ENCODE results near the gene EIF4E3.

EIF4E3 gene

DNA sequence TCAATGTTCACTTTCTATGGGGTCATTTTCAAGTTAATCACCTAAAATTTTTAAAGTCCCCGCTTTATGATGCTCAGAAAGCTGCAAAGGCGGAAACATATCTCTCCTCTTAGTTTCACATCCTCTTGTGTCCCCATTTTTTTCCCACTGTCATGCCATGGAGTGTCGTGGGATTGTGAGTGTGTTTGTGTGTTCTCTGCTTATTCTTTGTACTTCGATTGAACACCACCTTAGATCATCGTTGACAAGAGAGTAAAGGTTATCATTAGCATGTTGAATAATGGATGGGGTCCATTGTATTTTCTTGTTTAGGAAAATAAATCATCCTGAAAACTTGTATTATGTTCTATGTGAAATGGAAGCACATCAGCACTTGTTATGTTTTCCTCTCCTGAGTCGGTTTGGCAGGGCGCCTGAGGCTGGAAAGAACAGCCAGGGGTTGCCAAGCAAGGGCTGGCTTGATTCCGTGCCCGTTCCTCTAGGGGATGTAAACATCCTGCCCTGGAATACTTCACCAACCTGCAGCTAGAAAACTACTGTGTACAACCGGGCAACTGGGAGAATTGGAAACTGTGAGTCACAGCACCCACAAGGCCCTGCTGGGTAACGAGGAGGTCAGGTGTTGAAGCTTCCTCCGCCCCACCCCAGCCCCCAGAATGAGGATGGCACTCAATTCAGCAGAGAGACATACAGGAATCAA, 67.2 kb downstream of the EIF4E3 start:
- TF ChIP-seq, protein P1, sequence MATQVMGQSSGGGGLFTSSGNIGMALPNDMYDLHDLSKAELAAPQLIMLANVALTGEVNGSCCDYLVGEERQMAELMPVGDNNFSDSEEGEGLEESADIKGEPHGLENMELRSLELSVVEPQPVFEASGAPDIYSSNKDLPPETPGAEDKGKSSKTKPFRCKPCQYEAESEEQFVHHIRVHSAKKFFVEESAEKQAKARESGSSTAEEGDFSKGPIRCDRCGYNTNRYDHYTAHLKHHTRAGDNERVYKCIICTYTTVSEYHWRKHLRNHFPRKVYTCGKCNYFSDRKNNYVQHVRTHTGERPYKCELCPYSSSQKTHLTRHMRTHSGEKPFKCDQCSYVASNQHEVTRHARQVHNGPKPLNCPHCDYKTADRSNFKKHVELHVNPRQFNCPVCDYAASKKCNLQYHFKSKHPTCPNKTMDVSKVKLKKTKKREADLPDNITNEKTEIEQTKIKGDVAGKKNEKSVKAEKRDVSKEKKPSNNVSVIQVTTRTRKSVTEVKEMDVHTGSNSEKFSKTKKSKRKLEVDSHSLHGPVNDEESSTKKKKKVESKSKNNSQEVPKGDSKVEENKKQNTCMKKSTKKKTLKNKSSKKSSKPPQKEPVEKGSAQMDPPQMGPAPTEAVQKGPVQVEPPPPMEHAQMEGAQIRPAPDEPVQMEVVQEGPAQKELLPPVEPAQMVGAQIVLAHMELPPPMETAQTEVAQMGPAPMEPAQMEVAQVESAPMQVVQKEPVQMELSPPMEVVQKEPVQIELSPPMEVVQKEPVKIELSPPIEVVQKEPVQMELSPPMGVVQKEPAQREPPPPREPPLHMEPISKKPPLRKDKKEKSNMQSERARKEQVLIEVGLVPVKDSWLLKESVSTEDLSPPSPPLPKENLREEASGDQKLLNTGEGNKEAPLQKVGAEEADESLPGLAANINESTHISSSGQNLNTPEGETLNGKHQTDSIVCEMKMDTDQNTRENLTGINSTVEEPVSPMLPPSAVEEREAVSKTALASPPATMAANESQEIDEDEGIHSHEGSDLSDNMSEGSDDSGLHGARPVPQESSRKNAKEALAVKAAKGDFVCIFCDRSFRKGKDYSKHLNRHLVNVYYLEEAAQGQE (IDR thresholded peaks at IDR 0.05; ENCODE audit: insufficient read depth in 1 of 2, low read depth in 2 of 2, low read length in 2 of 2) = no peak
- no peak for TF ChIP-seq SIN3A (IDR thresholded peaks at IDR 0.05; ENCODE audit: borderline replicate concordance, insufficient read depth, low read length)

DNA sequence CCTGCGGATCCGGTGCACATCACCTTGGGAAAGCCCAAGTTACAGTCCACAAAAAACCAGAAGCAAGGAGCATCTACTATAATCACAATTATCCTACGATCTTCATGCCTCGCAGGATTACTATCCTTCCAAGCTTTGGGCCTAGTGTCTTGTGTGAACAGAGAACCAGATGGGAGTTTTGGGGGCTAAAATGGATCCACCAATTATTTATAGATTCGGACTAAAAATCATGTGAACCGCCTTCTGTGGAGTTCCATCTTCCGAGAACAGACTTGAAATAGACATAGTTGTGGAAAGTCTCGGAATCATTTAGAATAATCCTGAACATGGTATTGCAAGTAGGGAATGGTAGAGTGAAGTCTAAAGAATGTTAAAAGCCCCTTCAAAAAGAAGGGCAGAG, 70.1 kb downstream of the EIF4E3 start:
- TF ChIP-seq SIN3A (IDR thresholded peaks at IDR 0.05; ENCODE audit: borderline replicate concordance, insufficient read depth, low read length) (no peak), POLR2AphosphoS5 (IDR thresholded peaks at IDR 0.05; ENCODE audit: low read depth, low read length) (no peak), TAF1 (IDR thresholded peaks at IDR 0.05; ENCODE audit: borderline replicate concordance, insufficient read depth, low read length) (no peak), FOXP2 (optimal IDR thresholded peaks at IDR 0.05; ENCODE audit: borderline replicate concordance, extremely low read depth, extremely low read length, insufficient read depth) (no peak)
- TF ChIP-seq, protein P1 (IDR thresholded peaks at IDR 0.05; ENCODE audit: insufficient read depth in 1 of 2, low read depth in 2 of 2, low read length in 2 of 2) = no peak

DNA sequence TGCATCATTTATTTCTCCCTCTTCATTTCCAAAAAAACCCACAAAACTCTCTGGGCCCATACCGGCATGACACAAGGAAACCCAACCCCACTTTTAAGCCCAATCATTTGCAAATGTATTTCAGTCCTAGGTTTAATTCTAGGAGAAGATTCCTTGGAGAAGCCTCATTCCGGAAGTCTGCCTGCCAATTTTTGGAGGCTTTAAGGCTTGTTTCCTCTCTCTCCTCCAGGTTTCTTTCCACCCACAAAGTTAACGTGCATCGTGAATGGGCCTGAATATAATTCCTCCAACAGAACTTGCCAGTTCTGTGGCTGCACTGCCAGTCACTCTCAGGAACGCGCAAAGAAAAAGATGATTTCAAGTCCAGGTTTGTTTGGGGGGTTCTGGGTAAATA, 71.8 kb downstream of the EIF4E3 start:
- no peak for TF ChIP-seq POLR2AphosphoS5 (IDR thresholded peaks at IDR 0.05; ENCODE audit: low read depth, low read length)
- no peak for TF ChIP-seq TAF1 (IDR thresholded peaks at IDR 0.05; ENCODE audit: borderline replicate concordance, insufficient read depth, low read length)
- TF ChIP-seq, protein P1 (IDR thresholded peaks at IDR 0.05; ENCODE audit: insufficient read depth in 1 of 2, low read depth in 2 of 2, low read length in 2 of 2) = no peak
- no peak for TF ChIP-seq FOXP2 (optimal IDR thresholded peaks at IDR 0.05; ENCODE audit: borderline replicate concordance, extremely low read depth, extremely low read length, insufficient read depth)
- TF ChIP-seq SIN3A (IDR thresholded peaks at IDR 0.05; ENCODE audit: borderline replicate concordance, insufficient read depth, low read length) = no peak

DNA sequence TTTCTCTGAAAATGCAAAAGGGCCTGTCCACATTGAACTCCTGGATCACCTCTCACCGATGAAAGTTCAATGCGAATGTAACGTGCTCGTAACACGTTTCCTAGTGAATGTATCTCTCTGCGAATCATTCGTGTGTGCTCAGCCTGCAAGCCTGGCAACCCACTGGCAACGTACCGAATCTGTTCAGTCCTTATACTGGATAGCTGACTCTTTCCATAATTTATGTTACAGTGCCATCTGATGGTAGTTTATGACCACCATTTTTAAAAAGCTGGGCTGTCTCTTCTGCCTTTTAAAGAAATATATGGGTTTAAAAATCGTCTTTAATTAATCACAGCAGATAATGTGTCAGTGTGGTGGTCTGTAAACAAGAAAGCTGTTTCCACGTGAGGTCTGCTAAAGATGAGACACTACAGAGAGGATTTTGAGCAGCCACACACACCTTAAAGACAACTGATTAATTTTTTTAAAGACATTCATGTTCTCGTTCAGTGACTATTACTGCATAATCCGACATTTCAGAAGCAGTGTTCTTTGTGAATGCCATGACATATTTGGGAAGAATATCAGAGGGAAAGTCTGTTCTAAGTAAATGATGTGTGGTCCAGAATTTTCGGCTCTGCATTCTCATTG, 72.3 kb downstream of the EIF4E3 start:
- TF ChIP-seq POLR2AphosphoS5 (IDR thresholded peaks at IDR 0.05; ENCODE audit: low read depth, low read length) = no peak
- no peak for TF ChIP-seq TAF1 (IDR thresholded peaks at IDR 0.05; ENCODE audit: borderline replicate concordance, insufficient read depth, low read length)
- TF ChIP-seq SIN3A (IDR thresholded peaks at IDR 0.05; ENCODE audit: borderline replicate concordance, insufficient read depth, low read length) = no peak
- no peak for TF ChIP-seq FOXP2 (optimal IDR thresholded peaks at IDR 0.05; ENCODE audit: borderline replicate concordance, extremely low read depth, extremely low read length, insufficient read depth)
- TF ChIP-seq, protein P1 (IDR thresholded peaks at IDR 0.05; ENCODE audit: insufficient read depth in 1 of 2, low read depth in 2 of 2, low read length in 2 of 2) = no peak

Data from PFSK-1 (cell line).